GM21515 (cell line): ENCODE measurements around the gene XKR3.
"Not testable (repeated sequence)": the region's sequence is repeated elsewhere in the genome, so short reads cannot be mapped to it uniquely, and the experiment has no call there.

Source experiments
- ATAC-seq: cut with Tn5 transposase; IDR thresholded peaks from one replicate; pipeline ENCODE4 v1.9.1; 2021; ENCODE audit not compliant: unreplicated experiment

The XKR3 gene

GRCh38 chr22:16748160-16748929 is 76.9 kb downstream of the XKR3 start:
- not testable (repeated sequence) for ATAC-seq

- not testable (repeated sequence) for ATAC-seq
These were observed 77.7 kb downstream of the XKR3 start for GRCh38 chr22:16747266-16748159.

GRCh38 chr22:16734271-16734670 is 90.9 kb downstream of the XKR3 start:
- not testable (repeated sequence) for ATAC-seq
